Neural progenitor cell (in vitro differentiated cells): ENCODE measurements around the gene SHROOM3.

Experiments used
- CTCF ChIP-seq: fragments of 200-600 bp; sonication (generic); IDR thresholded peaks from 2 replicates; pipeline ENCODE4 v1.5.1; 2017; ENCODE audit warnings: antibody characterized with exemption, mild to moderate bottlenecking
- EZH2phosphoT487 ChIP-seq: fragments of 200-600 bp; sonication (generic); IDR thresholded peaks from 2 replicates; pipeline ENCODE4 v1.6.1; 2017; ENCODE audit warnings: antibody characterized with exemption

- TF ChIP-seq CTCF: no peak
- TF ChIP-seq EZH2phosphoT487: no peak
Measured at GRCh38 chr4:76665153-76665552, 230.1 kb downstream of the SHROOM3 start.
